HG02884 (cell line): Measurements from ENCODE around the gene TMPRSS11E.
"Not testable (repeated sequence)": the region's sequence is repeated elsewhere in the genome, so short reads cannot be mapped to it uniquely, and the experiment has no call there.

Source experiments
- ATAC-seq: cut with Tn5 transposase; IDR thresholded peaks from one replicate; pipeline ENCODE4 v1.9.1; 2021; ENCODE audit warnings: mild to moderate bottlenecking, moderate library complexity; ENCODE audit not compliant: unreplicated experiment

TMPRSS11E gene

DNA sequence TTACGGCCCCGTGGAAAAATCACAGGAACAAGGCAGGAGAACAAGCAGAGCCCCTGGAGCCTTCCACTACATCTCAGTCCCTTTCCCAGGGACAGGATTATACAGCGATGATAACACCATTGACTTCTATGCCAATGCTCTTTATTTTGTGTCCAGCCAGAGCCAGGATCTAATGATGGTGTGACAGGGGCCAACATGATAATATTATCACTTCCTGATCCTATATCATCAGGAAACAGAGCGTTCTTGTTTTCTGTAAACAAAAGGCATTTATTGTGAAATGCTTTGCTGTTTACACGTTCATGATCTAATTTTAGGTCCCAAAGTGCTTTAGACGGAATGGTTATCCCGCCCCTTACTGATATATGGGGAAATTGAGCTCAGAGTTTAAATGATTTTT, 12.8 kb downstream of the TMPRSS11E start:
- no peak for ATAC-seq

DNA sequence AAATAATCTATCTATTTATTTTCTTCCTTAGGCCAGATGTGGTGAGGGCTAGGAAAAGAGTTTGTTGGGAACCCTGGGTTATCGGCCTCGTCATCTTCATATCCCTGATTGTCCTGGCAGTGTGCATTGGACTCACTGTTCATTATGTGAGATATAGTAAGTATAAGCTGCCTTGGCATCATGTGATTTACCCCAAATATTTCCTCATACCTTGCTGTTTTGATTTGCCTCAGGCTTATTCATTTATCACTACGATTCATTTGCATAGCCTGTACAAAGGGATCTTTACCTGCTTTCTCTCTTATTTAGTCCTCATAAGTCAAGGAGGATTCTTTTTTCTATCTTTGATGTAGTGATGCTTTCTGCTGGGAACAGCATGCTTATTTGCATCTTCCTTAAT, 14.5 kb downstream of the TMPRSS11E start:
- ATAC-seq = no peak

GRCh38 chr4:68462691-68463090, 15.4 kb downstream of the TMPRSS11E start:
- ATAC-seq = no peak

DNA sequence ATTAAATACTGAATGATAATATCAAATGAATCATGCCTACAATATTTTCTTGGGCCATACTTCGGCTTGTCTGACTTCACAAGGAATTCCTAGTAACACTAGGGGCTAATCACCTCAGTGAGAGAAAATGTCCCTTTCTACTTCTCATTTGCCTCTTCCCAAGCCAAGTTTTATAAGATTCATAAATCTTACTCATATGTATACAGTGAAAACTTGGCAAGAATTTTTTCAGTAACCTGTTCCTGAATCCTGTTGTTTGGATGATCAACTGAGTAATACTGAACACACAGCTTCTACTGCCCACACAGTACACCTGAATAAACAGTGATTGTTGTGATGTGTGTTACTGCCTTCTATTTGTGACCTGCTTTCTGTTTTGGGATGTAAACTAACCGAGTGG, 16.5 kb downstream of the TMPRSS11E start:
- ATAC-seq = no peak

- no peak for ATAC-seq
Observed at GRCh38 chr4:68465058-68465457, 17.8 kb downstream of the TMPRSS11E start.

DNA sequence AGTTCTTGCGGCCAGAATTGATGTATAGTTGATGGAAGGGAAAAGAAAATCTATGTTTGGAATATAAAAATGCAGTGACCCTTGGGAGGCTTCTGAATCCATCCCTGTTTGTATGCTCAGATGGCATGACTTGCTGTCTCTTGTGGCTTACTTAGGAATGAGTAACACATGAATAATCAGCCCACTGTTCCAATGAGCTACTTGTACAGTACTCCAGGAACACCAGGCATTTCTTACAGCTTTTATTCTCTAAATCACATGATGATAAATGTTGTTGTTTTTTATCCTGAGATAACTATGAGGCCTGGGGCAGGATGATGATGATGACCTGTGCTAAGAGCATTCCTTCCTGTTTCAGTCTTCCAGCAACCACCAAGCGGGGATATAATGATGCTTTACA, 18.9 kb downstream of the TMPRSS11E start:
- no peak for ATAC-seq

GRCh38 chr4:68466751-68467150, 19.5 kb downstream of the TMPRSS11E start:
- ATAC-seq = no peak

DNA sequence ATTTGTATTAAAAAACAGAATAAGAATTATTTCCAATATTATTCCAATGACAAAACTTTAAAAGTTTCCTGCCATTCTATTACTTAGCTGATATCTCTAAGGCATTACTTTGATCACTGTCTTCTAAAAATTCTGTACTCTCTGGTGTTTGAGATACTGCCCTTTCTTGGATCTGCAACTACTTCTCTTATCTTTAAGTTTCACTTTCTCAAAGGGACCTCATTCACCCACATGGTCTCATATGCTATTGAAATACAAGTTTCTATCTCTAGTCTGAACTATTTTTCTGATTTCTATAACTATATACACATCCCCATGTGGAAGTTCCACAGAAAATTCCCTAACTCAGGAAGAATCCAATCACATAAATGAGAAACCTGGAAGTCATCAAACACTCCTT, 22.2 kb downstream of the TMPRSS11E start:
- ATAC-seq = peak; percentile 69

GRCh38 chr4:68476191-68476590, 28.9 kb downstream of the TMPRSS11E start:
- no peak for ATAC-seq

DNA sequence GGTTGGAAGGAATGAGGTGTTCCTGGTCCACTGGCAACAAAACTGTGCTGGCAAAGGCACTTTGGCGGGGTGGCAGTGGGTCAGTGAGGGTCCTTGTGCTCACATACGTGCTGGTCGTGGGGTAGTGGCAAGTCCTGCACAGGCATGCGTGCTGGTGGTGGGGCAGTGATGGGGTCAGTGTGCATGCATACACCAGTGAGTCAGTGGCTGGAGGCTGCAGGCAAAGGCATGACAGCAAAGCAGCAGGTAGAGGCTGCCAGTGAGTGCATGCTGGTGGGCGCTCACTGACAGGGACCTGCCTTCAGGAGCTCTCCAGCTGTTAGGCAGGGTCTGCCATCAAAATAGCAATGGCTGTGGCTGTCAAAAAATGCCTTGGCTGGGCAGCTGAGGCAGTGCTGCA, 42.1 kb downstream of the TMPRSS11E start:
- no peak for ATAC-seq

DNA sequence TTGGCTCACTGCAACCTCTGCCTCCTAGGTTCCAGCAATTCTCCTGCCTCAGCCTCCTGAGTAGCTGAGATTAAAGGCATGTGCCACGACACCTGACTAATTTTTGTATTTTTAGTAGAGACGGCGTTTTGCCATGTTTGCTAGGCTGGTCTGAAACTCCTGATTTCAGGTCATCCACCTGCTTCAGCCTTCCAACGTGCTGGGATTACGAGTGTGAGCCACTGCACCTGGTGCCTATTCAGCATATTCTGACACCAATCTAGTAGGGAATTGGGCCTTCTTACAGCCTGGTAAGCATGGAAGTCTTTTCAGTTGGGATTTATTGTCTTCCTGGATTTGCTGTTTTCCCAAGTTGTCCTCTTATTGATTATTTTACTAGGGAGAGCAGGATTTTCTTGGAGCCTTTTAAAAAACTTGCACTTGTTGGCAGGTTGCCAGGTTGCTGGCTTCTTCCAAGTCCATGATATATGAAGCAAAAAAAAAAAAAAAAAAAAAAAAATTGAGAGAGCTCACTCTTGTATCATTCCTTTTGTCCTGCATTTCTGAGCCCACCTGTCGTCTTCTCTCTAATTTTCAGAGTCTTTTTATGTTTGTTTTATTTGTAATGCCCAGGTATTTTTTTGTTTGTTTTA, 43.7 kb downstream of the TMPRSS11E start:
- ATAC-seq = no peak

- ATAC-seq = no peak
Observed at GRCh38 chr4:68494688-68495087, 47.4 kb downstream of the TMPRSS11E start.

GRCh38 chr4:68498413-68499007, 51.2 kb downstream of the TMPRSS11E start:
- ATAC-seq = peak; percentile 95

DNA sequence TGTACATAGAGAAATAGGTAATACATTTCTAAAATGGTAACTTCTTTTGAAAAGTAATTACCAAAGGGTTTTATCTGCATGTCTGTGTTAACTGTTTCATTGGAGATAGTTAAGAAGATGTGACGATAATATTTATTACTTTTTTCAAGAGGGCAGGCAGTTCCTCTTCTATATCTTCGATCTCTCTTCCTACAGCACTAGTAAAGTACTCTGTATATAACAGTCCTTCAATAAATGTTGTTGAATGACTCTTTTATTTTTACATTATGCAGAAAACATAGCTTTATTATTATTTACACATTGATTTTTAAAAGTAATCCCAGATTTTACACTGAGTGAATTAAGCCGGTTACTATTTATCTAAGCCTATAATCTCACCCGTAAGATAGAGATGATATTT, 51.8 kb downstream of the TMPRSS11E start:
- ATAC-seq = no peak

DNA sequence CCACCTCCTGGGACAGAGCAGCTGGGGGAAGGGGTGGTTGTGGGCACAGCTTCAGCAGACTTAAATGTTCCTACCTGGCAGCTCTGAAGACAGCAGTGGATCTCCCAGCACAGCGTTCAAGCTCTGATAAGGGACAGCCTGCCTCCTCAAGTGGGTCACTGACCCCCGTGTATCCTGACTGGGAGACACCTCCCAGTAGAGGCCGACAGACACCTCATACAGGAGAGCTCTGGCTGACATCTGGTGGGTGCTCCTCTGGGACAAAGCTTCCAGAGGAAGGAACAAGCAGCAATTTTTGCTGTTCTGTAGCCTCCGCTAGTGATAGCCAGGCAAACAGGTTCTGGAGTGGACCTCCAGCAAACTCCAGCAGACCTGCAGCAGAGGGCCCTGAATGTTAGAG, 56.2 kb downstream of the TMPRSS11E start:
- not testable (repeated sequence) for ATAC-seq

DNA sequence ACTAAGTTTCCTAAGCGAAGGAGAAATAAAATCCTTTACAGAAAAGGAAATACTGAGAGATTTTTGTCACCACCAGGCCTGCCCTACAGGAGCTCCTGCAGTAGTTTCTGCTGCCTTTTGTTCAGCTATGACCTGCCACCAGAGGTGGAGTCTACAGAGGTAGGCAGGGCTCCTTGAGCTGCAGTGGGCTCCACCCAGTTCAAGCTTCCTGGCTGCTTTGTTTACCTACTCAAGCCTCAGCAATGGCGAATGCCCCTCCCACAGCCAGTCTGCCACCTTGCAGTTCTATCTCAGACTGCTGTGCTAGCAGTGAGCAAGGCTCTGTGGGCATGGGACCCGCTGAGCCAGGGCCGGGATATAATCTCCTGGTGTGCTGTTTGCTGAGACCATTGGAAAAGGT, 57.6 kb downstream of the TMPRSS11E start:
- not testable (repeated sequence) for ATAC-seq

- ATAC-seq = peak; percentile 79
Observed at GRCh38 chr4:68505452-68505851, 58.2 kb downstream of the TMPRSS11E start.

- ATAC-seq = no peak
Observed at GRCh38 chr4:68518889-68519288, 71.6 kb downstream of the TMPRSS11E start.

DNA sequence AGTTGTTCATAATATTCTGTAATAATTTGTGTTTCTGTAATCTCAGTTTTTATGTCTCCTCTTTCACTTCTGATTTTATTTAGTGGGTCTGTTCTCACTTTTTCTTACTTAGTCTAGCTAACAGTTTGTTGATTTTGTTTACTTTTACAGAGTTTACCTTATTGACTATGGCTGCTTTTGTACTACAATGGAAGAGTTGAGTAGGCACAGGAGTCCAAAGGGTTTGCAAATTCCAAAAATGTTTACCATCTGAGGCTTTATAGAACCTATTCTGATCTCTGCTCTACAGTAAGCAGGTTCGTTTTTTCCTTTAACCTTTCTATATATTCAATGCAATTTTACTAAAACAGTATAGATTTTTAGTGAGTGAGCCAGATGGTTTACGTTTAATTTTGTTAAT, 73.7 kb downstream of the TMPRSS11E start:
- no peak for ATAC-seq

DNA sequence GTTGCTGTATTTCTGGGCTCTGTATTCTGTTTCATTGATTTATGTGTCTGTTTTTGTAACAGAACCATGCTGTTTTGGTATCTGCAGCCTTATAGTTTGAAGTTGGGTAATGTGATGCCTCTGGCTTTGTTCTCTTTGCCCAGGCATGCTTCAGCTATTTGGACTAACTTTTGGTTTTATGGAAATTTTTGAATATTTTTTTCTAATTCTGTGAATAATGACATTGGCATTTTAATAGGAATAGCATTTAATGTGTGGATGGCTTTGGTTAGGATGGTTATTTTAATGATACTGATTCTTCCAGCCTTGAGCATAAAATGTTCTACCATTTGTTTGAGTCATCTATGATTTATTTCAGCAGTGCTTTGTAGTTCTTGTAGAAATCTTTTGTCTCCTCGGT, 75.0 kb downstream of the TMPRSS11E start:
- ATAC-seq = not testable (repeated sequence)

DNA sequence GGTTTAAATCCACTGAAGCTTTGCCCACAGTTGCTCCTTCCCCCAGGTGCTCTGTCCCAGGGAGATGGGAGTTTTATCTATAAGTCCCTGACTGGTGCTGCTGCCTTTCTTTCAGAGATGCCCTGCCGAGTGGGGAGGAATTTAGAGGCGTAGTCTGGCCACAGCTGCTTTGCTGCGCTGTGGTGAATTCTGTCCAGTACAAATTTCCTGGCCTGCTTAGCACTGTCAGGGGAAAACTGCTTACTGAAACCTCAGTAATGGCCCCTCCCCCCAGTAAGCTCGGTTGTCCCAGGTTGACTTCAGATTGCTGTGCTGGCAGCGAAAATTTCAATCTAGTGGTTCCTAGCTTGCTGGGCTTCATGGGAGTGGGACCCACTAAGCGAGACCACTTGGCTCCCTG, 88.7 kb downstream of the TMPRSS11E start:
- no peak for ATAC-seq

DNA sequence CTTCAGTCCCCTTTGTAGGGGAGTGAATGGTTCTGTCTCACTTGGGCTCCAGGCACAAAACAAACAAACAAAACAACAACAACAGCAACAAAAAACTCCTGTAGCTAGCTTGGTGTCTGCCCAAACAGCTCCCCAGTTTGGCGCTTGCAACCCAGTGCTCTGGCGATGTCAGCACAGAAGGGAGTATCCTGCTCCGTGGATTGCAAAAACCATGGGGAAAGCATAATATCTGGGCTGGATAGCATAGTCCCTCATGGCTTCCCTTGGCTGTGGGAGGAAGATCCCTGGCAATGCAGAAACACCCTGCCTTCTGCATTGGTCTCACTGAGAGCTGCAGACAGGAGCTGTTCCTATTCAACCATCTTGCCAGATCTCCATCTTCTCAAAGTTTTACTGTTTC, 89.1 kb downstream of the TMPRSS11E start:
- ATAC-seq = no peak

GRCh38 chr4:68542742-68543141, 95.5 kb downstream of the TMPRSS11E start:
- ATAC-seq = not testable (repeated sequence)
